HEK293 (cell line): Measurements from ENCODE around the gene TKTL1.
A peak's percentile ranks its signal among the peaks of the same experiment; 100 is the strongest.

Experiments
- GFI1B ChIP-seq: fragments of 450-650 bp; formaldehyde crosslinking; IDR thresholded peaks from 2 replicates; pipeline ENCODE4 v1.5.1; 2016; ENCODE audit warnings: missing biosample characterization, missing genetic modification characterization
- GLI2 ChIP-seq: fragments of 450-650 bp; formaldehyde crosslinking; IDR thresholded peaks from 2 replicates; pipeline ENCODE4; 2017; ENCODE audit warnings: missing biosample characterization, missing genetic modification characterization, low read depth, borderline replicate concordance
- KLF7 ChIP-seq: fragments of 450-650 bp; formaldehyde crosslinking; IDR thresholded peaks from 2 replicates; pipeline ENCODE4 v1.5.1; 2016; ENCODE audit warnings: missing biosample characterization, missing genetic modification characterization, borderline replicate concordance
- OVOL3 ChIP-seq: fragments of 450-650 bp; formaldehyde crosslinking; IDR thresholded peaks from 2 replicates; pipeline ENCODE4 v1.5.1; 2016; ENCODE audit warnings: missing biosample characterization, missing genetic modification characterization
- ZNF138 ChIP-seq: fragments of 450-650 bp; formaldehyde crosslinking; IDR thresholded peaks from 2 replicates; pipeline ENCODE4 v1.5.1; 2016; ENCODE audit warnings: missing biosample characterization, missing genetic modification characterization, borderline replicate concordance
- ZNF140 ChIP-seq: fragments of 450-650 bp; formaldehyde crosslinking; IDR thresholded peaks from 2 replicates; pipeline ENCODE4 v1.5.1; 2016; ENCODE audit warnings: missing biosample characterization, missing genetic modification characterization
- ZNF223 ChIP-seq: fragments of 450-650 bp; formaldehyde crosslinking; IDR thresholded peaks from 2 replicates; pipeline ENCODE4 v1.5.1; 2016; ENCODE audit warnings: missing biosample characterization, missing genetic modification characterization
- ZNF366 ChIP-seq: fragments of 450-650 bp; formaldehyde crosslinking; conservative IDR thresholded peaks from 2 replicates; pipeline ENCODE4 v1.5.1; 2016; ENCODE audit warnings: missing biosample characterization, missing genetic modification characterization
- ZNF433 ChIP-seq: fragments of 450-650 bp; formaldehyde crosslinking; IDR thresholded peaks from 2 replicates; pipeline ENCODE4 v1.5.1; 2016; ENCODE audit warnings: missing biosample characterization, missing genetic modification characterization, low read depth
- ZNF514 ChIP-seq: fragments of 450-650 bp; formaldehyde crosslinking; IDR thresholded peaks from 2 replicates; pipeline ENCODE4 v1.5.1; 2016; ENCODE audit warnings: missing biosample characterization, missing genetic modification characterization
- ZNF529 ChIP-seq: fragments of 450-650 bp; formaldehyde crosslinking; IDR thresholded peaks from 2 replicates; pipeline ENCODE4 v1.5.1; 2017; ENCODE audit warnings: missing genetic modification characterization, missing biosample characterization; ENCODE audit not compliant: insufficient replicate concordance
- ZNF580 ChIP-seq: fragments of 450-650 bp; formaldehyde crosslinking; IDR thresholded peaks from 2 replicates; pipeline ENCODE4 v1.5.1; 2016; ENCODE audit warnings: missing biosample characterization, missing genetic modification characterization
- ZNF623 ChIP-seq: fragments of 450-650 bp; formaldehyde crosslinking; IDR thresholded peaks from 2 replicates; pipeline ENCODE4 v1.5.1; 2016; ENCODE audit warnings: missing biosample characterization, missing genetic modification characterization
- ZNF629 ChIP-seq: fragments of 450-650 bp; formaldehyde crosslinking; IDR thresholded peaks from 2 replicates; pipeline ENCODE4 v1.5.1; 2017; ENCODE audit warnings: missing biosample characterization, missing genetic modification characterization
- ZNF664 ChIP-seq: fragments of 450-650 bp; formaldehyde crosslinking; IDR thresholded peaks from 2 replicates; pipeline ENCODE4 v1.5.1; 2016; ENCODE audit warnings: missing biosample characterization, missing genetic modification characterization
- ZNF704 ChIP-seq: fragments of 450-650 bp; formaldehyde crosslinking; IDR thresholded peaks from 2 replicates; pipeline ENCODE4 v1.5.1; 2016; ENCODE audit warnings: missing biosample characterization, missing genetic modification characterization
- TF ChIP-seq, protein P1 (sequence below): fragments of 450-650 bp; formaldehyde crosslinking; IDR thresholded peaks from 2 replicates; pipeline ENCODE4 v1.5.1; 2016; ENCODE audit warnings: missing biosample characterization, missing genetic modification characterization
- TF ChIP-seq, protein P2 (sequence below): fragments of 450-650 bp; formaldehyde crosslinking; conservative IDR thresholded peaks from 2 replicates; pipeline ENCODE4 v1.5.1; 2016; ENCODE audit warnings: low read depth, missing biosample characterization, missing genetic modification characterization
- TF ChIP-seq, protein P3 (sequence below): fragments of 450-650 bp; formaldehyde crosslinking; IDR thresholded peaks from 2 replicates; pipeline ENCODE4 v1.5.1; 2016; ENCODE audit warnings: missing biosample characterization, missing genetic modification characterization

Gene TKTL1

GRCh38 chrX:154302998-154303397 is 7.4 kb downstream of the TKTL1 start (continued):
- TF ChIP-seq ZNF138 (tag by site-specific recombination) (peak; percentile 72; the same call in 1 of the 2 replicates), ZNF664 (peak; percentile 81), KLF7 (tag by site-specific recombination) (peak; percentile 56; the same call in 1 of the 2 replicates), ZNF433 (peak; percentile 75; the same call in 1 of the 2 replicates), ZNF514 (peak; percentile 43; the same call in 1 of the 2 replicates), ZNF140 (peak; percentile 88; the same call in 1 of the 2 replicates), ZNF366 (peak; percentile 40; the same call in 1 of the 2 replicates), OVOL3 (tag by site-specific recombination) (0 out of 2 replicates have a peak, but pooled peaks have one; percentile 18), ZNF629 (tag by site-specific recombination) (peak; percentile 76), GLI2 (tag by site-specific recombination) (peak; percentile 73; the same call in 1 of the 2 replicates), ZNF223 (tag by site-specific recombination) (0 out of 2 replicates have a peak, but pooled peaks have one; percentile 59), GFI1B (peak; percentile 56; the same call in 1 of the 2 replicates), ZNF623 (peak; percentile 83), ZNF580 (tag by site-specific recombination) (peak; percentile 78), ZNF529 (tag by site-specific recombination) (peak; percentile 79), ZNF704 (tag by site-specific recombination) (0 out of 2 replicates have a peak, but pooled peaks have one; percentile 22)
- TF ChIP-seq, protein P1, sequence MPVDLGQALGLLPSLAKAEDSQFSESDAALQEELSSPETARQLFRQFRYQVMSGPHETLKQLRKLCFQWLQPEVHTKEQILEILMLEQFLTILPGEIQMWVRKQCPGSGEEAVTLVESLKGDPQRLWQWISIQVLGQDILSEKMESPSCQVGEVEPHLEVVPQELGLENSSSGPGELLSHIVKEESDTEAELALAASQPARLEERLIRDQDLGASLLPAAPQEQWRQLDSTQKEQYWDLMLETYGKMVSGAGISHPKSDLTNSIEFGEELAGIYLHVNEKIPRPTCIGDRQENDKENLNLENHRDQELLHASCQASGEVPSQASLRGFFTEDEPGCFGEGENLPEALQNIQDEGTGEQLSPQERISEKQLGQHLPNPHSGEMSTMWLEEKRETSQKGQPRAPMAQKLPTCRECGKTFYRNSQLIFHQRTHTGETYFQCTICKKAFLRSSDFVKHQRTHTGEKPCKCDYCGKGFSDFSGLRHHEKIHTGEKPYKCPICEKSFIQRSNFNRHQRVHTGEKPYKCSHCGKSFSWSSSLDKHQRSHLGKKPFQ (tag by site-specific recombination), result 0 out of 2 replicates have a peak, but pooled peaks have one; percentile 53
- TF ChIP-seq, protein P2, sequence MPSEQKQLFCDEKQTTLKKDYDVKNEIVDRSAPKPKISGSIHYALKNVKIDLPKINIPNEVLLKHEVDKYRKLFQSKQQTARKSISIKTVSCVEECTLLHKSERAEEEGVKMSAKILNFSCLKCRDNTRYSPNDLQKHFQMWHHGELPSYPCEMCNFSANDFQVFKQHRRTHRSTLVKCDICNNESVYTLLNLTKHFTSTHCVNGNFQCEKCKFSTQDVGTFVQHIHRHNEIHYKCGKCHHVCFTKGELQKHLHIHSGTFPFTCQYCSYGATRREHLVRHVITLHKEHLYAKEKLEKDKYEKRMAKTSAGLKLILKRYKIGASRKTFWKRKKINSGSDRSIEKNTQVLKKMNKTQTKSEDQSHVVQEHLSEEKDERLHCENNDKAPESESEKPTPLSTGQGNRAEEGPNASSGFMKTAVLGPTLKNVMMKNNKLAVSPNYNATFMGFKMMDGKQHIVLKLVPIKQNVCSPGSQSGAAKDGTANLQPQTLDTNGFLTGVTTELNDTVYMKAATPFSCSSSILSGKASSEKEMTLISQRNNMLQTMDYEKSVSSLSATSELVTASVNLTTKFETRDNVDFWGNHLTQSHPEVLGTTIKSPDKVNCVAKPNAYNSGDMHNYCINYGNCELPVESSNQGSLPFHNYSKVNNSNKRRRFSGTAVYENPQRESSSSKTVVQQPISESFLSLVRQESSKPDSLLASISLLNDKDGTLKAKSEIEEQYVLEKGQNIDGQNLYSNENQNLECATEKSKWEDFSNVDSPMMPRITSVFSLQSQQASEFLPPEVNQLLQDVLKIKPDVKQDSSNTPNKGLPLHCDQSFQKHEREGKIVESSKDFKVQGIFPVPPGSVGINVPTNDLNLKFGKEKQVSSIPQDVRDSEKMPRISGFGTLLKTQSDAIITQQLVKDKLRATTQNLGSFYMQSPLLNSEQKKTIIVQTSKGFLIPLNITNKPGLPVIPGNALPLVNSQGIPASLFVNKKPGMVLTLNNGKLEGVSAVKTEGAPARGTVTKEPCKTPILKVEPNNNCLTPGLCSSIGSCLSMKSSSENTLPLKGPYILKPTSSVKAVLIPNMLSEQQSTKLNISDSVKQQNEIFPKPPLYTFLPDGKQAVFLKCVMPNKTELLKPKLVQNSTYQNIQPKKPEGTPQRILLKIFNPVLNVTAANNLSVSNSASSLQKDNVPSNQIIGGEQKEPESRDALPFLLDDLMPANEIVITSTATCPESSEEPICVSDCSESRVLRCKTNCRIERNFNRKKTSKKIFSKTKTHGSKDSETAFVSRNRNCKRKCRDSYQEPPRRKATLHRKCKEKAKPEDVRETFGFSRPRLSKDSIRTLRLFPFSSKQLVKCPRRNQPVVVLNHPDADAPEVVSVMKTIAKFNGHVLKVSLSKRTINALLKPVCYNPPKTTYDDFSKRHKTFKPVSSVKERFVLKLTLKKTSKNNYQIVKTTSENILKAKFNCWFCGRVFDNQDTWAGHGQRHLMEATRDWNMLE, result peak; percentile 97
- TF ChIP-seq, protein P3, sequence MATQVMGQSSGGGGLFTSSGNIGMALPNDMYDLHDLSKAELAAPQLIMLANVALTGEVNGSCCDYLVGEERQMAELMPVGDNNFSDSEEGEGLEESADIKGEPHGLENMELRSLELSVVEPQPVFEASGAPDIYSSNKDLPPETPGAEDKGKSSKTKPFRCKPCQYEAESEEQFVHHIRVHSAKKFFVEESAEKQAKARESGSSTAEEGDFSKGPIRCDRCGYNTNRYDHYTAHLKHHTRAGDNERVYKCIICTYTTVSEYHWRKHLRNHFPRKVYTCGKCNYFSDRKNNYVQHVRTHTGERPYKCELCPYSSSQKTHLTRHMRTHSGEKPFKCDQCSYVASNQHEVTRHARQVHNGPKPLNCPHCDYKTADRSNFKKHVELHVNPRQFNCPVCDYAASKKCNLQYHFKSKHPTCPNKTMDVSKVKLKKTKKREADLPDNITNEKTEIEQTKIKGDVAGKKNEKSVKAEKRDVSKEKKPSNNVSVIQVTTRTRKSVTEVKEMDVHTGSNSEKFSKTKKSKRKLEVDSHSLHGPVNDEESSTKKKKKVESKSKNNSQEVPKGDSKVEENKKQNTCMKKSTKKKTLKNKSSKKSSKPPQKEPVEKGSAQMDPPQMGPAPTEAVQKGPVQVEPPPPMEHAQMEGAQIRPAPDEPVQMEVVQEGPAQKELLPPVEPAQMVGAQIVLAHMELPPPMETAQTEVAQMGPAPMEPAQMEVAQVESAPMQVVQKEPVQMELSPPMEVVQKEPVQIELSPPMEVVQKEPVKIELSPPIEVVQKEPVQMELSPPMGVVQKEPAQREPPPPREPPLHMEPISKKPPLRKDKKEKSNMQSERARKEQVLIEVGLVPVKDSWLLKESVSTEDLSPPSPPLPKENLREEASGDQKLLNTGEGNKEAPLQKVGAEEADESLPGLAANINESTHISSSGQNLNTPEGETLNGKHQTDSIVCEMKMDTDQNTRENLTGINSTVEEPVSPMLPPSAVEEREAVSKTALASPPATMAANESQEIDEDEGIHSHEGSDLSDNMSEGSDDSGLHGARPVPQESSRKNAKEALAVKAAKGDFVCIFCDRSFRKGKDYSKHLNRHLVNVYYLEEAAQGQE (tag by site-specific recombination), result peak; percentile 83
- TF ChIP-seq, all 188 proteins: peak for 46; not testable (repeated sequence) for 142
